Osteoblast (primary cell): ENCODE data around the gene TECPR1. TPM values are rescaled to one million over a fixed set of nuclear protein-coding genes. Genes with fewer than 3 reads are reported as not detected.

Experiments used
- DNase-seq: peaks from one replicate; pipeline ENCODE4 v3.0.0; 2011; ENCODE audit warnings: low spot score, mixed read lengths; ENCODE audit not compliant: insufficient read length; ENCODE audit errors: missing footprints
- H2AFZ ChIP-seq: 2 replicates; pipeline ENCODE4 v1.6.0; 2011; ENCODE audit warnings: mild to moderate bottlenecking, low read length
- H3K27ac ChIP-seq: 2 replicates; pipeline ENCODE4 v1.5.1; 2011; ENCODE audit warnings: mild to moderate bottlenecking, low read depth, low read length, moderate library complexity
- H3K27me3 ChIP-seq: 2 replicates; pipeline ENCODE4 v1.6.0; 2012; ENCODE audit warnings: mild to moderate bottlenecking, control low read depth, inconsistent platforms, low read length, moderate library complexity; ENCODE audit not compliant: insufficient read depth
- H3K36me3 ChIP-seq: 2 replicates; pipeline ENCODE4 v1.5.1; 2011; ENCODE audit warnings: mild to moderate bottlenecking, low read length, control low read depth, moderate library complexity; ENCODE audit not compliant: insufficient read depth
- H3K4me1 ChIP-seq: 2 replicates; pipeline ENCODE4 v1.5.1; 2011; ENCODE audit warnings: mild to moderate bottlenecking, low read length, control low read depth, moderate library complexity; ENCODE audit not compliant: insufficient read depth
- H3K4me2 ChIP-seq: 2 replicates; pipeline ENCODE4 v1.6.0; 2011; ENCODE audit warnings: mild to moderate bottlenecking, low read length; ENCODE audit not compliant: insufficient read depth
- H3K4me3 ChIP-seq: fragments of 200-600 bp; sonication (generic); 3 replicates; pipeline ENCODE4 v1.5.1; 2012; ENCODE audit warnings: mild to moderate bottlenecking, low read length, inconsistent platforms; ENCODE audit not compliant: insufficient read depth
- H3K79me2 ChIP-seq: 2 replicates; pipeline ENCODE4 v1.6.0; 2012; ENCODE audit warnings: mild to moderate bottlenecking, low read length, control low read depth, inconsistent platforms; ENCODE audit not compliant: insufficient read depth
- H3K9me3 ChIP-seq: 2 replicates; pipeline ENCODE4 v1.5.1; 2011; ENCODE audit warnings: low read depth, low read length, control low read depth
- H4K20me1 ChIP-seq: 2 replicates; pipeline ENCODE4 v1.6.0; 2012; ENCODE audit warnings: mild to moderate bottlenecking, low read length, control low read depth; ENCODE audit not compliant: insufficient read depth
- total RNA-seq: library from RNA; depleted of rRNA; stranded (reverse); fragments of >200 nt; gene quantifications from 2 replicates; pipeline ENCODE4 v1.2.3, GENCODE V29; 2012
- TF ChIP-seq, protein P1 (sequence below): IDR thresholded peaks from 2 replicates; pipeline ENCODE4 v1.5.1; 2011; ENCODE audit warnings: mild to moderate bottlenecking, low read depth, low read length, moderate library complexity; ENCODE audit errors: extremely low read depth

The TECPR1 gene
- total RNA-seq, 1 donor = 20.3 TPM

DNA sequence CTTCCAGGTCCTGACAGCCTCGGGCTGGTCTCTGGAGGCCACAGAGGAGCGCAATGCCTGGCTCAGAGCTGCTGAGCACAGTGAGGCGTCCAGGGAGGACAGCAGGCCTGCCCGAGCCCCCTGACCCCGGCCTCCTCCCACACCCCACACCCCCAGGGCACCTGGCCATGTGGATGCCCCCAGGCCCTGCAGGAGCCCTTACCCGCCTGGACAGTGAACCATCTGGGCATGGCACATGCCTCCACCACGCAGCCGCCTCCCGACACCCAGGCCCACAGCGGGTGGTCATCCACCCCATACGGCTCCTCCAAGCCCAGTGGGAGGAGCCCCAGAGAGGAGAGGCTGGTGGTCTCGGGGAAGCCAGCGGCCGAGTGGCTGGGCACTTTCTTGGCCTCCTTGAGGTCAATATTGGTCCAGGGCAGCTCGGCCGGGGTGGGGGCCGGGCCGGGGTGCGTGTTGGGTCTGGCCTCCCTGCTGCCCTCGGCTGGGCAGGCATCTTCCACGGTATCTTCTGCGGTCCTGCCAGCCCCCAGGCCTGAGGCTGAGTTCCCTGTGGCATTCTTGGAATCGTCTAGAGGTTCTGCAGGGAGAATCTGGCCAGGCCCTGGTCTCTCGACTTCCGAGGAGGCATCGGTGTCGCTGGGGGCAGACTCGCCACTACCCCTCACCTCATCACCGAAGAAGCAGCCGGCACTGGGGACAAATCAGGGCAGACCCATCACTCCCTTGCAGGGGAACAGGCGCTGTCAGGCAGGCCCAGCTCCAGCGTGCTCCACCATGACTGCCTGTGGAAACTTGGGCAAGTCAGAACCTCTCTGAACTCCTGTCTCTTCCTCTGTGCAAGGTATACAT, 18.6 kb downstream of the TECPR1 start:
- Histone ChIP-seq H3K4me1 (no peaks in the 10 kb centered on the region), H3K9me3 (no peaks in the 10 kb centered on the region), H3K27ac (no peak overlapping the region), H3K79me2 (no peaks in the 10 kb centered on the region), H3K4me3 (no peak overlapping the region), H3K4me2 (no peak overlapping the region), H2AFZ (no peak overlapping the region), H4K20me1 (no peaks in the 10 kb centered on the region), H3K36me3 (peaks cover 15% of the 10 kb centered on the region), H3K27me3 (no peaks in the 10 kb centered on the region)
- peak; percentile 81 for DNase-seq
- TF ChIP-seq, protein P1, sequence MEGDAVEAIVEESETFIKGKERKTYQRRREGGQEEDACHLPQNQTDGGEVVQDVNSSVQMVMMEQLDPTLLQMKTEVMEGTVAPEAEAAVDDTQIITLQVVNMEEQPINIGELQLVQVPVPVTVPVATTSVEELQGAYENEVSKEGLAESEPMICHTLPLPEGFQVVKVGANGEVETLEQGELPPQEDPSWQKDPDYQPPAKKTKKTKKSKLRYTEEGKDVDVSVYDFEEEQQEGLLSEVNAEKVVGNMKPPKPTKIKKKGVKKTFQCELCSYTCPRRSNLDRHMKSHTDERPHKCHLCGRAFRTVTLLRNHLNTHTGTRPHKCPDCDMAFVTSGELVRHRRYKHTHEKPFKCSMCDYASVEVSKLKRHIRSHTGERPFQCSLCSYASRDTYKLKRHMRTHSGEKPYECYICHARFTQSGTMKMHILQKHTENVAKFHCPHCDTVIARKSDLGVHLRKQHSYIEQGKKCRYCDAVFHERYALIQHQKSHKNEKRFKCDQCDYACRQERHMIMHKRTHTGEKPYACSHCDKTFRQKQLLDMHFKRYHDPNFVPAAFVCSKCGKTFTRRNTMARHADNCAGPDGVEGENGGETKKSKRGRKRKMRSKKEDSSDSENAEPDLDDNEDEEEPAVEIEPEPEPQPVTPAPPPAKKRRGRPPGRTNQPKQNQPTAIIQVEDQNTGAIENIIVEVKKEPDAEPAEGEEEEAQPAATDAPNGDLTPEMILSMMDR = no peak

DNA sequence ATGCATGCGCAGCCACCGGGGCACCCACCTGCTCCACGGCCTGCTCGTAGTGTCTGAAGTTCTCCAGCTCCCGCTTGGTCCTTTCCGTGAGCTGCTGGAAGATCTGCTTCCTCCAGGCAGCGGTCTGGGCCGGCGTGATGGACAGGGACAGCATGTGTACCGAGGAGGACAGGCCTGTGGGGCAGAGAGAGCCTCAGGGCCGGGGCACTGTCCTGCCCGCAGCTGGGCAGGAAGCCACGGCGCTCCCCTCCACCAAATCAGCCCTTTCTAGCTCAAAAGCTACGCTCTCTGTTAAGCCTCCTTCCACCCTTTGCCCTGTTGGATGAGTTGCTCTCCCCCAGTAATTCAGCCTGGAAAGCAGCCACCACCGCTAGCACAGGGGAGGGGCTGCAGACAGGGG, 19.2 kb downstream of the TECPR1 start:
- Histone ChIP-seq H3K27me3 (no peaks in the 10 kb centered on the region), H3K4me2 (no peak overlapping the region), H3K4me3 (no peak overlapping the region), H3K79me2 (no peaks in the 10 kb centered on the region), H3K9me3 (no peaks in the 10 kb centered on the region), H3K4me1 (no peaks in the 10 kb centered on the region), H2AFZ (no peak overlapping the region), H3K27ac (no peak overlapping the region), H3K36me3 (peaks cover 12% of the 10 kb centered on the region), H4K20me1 (no peaks in the 10 kb centered on the region)
- DNase-seq = peak; percentile 66
- TF ChIP-seq, protein P1 = no peak

DNA sequence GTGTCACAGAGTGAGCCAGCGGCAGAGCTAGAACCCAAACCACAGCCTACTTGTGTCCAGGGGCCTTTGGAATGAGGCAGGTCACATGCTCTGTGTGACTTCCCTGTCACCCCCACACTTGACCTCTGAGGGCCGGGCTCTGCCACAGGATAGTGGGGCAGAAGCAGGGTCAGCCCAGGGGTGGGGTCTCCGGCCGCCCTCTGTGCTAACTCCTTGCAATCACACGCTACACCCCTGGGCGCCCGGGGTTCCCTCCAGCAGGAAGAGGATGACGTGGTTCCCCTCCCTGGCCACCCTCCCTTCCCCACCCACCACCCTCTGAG, 19.8 kb downstream of the TECPR1 start:
- no peaks in the 10 kb centered on the region for H3K9me3 ChIP-seq
- TF ChIP-seq, protein P1 = no peak
- H3K4me1 ChIP-seq = no peaks in the 10 kb centered on the region
- H3K4me2 ChIP-seq = no peak overlapping the region
- H3K27ac ChIP-seq = no peak overlapping the region
- no peak overlapping the region for H3K4me3 ChIP-seq
- H3K36me3 ChIP-seq = peaks cover 13% of the 10 kb centered on the region
- H2AFZ ChIP-seq = no peak overlapping the region
- no peaks in the 10 kb centered on the region for H3K79me2 ChIP-seq
- no peaks in the 10 kb centered on the region for H3K27me3 ChIP-seq
- no peak for DNase-seq
- no peaks in the 10 kb centered on the region for H4K20me1 ChIP-seq

DNA sequence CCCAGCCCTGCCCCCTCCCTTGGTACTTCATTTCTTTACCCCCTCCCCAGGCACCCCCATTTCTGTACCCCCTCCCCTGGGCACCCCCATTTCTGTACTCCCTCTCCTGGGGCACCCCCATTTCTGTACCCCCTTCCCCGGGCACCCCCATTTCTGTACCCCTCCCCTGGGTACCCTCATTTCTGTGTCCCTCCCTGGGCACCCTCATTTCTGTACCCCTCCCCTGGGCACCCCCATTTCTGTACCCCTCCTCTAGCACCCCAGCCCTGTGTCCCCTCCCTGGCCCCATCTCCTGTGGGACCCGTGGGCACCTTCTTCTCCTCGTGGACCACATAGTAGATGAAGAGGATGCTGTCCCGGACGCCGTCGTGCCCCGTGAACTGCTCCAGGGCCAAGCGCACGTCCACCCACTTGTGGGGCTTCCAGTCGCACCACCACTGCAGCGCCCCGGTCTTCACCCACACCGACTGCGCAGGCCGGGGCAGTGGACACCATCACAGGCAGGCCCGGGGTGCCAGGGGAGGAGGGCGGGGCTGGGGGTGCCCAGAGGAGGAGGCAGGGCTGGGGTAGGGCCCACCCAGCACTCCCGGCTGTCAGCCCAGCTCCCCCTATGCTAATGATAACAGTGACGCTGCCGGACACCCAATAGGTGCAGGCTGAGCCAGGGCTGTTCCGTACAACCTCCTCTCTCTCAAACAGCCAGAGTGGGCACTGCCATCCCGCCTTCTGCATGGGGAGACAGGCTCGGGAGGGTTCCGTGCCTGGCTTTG, 20.4 kb downstream of the TECPR1 start:
- Histone ChIP-seq H3K27ac (no peak overlapping the region), H3K9me3 (no peaks in the 10 kb centered on the region), H3K36me3 (peaks cover 8% of the 10 kb centered on the region), H3K79me2 (no peaks in the 10 kb centered on the region), H4K20me1 (no peaks in the 10 kb centered on the region), H3K4me2 (no peak overlapping the region), H2AFZ (no peak overlapping the region), H3K4me1 (no peaks in the 10 kb centered on the region), H3K4me3 (no peak overlapping the region), H3K27me3 (no peaks in the 10 kb centered on the region)
- TF ChIP-seq, protein P1 = no peak
- peak; percentile 56 for DNase-seq
